ENCODE measurements around the gene ATP5F1D.
"Not testable (repeated sequence)": the region's sequence is repeated elsewhere in the genome, so short reads cannot be mapped to it uniquely, and the experiment has no call there.

Gene ATP5F1D

DNA sequence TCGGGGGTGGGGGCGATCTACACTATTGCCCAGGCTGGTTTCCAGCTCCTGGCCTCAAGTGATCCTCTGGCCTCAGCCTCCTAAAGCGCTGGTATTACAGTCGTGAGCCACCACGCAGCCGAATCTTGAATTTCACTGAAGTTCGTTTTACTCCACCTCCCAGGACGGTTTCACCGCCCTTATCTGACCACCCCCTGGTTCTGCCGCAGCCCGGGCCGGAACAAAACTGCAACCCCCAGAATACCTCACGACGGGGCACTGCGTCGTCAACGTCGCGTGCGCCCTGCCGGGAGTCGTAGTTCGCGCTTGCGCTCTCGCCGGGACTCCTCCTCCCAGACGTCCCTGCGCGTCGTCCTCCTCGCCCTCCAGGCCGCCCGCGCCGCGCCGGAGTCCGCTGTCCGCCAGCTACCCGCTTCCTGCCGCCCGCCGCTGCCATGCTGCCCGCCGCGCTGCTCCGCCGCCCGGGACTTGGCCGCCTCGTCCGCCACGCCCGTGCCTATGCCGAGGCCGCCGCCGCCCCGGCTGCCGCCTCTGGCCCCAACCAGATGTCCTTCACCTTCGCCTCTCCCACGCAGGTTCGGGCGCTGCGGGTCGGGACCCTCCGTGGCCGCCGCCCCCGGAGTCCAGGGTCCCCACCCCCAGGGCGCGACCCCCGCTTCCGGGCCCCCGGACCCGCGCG, at the start of gene ATP5F1D:
Gene ATP5F1D, plus strand, starts transcription at position 335 of the 679 bp plus-strand sequence. Its CDS starts 100 bp downstream, at position 435.
- peak; percentile 95 for DNase-seq
- CTCF ChIA-PET: interaction anchor here (1.1 to 7.7 kb wide), 5 partner anchors 25 to 318 kb away, joined by 4 to 295 read pairs (median 5); partner anchors contain the start of genes CIRBP and WDR18
- peak within 1 kb of the TSS; percentile 88 for H3K27ac Mint-ChIP-seq
- H3K4me1 Mint-ChIP-seq: peaks cover 48% of the 10 kb centered on the region
- peaks cover 33% of the 10 kb centered on the region for H3K27me3 Mint-ChIP-seq
- H3K36me3 Mint-ChIP-seq: peaks cover 7% of the 10 kb centered on the region
- H3K4me3 Mint-ChIP-seq: peak within 1 kb of the TSS; percentile 78
- no peaks in the 10 kb centered on the region for H3K9me3 Mint-ChIP-seq

DNA sequence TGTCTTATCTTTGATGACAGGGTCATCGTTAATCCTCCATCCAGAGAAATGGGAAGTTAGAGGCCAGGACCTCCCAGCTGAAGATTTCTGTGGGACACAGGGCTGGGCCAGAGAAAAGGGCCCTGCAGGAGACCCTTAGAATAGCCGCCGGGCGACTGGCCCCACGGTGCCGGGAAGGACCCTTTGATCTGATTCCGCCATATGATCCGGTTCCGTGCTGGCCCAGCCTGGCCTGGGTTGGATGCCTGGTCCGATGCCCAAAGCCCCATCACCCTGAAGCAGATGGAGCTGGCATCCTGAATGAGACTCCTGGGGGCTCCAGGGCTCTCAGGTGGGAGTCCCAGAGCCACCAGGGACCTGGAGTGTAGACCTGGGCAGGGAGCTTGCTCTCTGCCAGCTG, 42.0 kb upstream of the ATP5F1D start:
- DNase-seq: no peak
- Mint-ChIP-seq H3K4me3 (no peak overlapping the region), H3K4me1 (peaks cover 18% of the 10 kb centered on the region), H3K36me3 (no peaks in the 10 kb centered on the region), H3K27ac (no peak overlapping the region), H3K9me3 (no peaks in the 10 kb centered on the region), H3K27me3 (no peaks in the 10 kb centered on the region)
- CTCF ChIA-PET: interaction anchor here (0.8 to 1.2 kb wide), 2 partner anchors 41 to 86 kb away, joined by 3 to 4 read pairs; no protein-coding TSS in a partner anchor

GRCh38 chr19:1200614-1201013, 40.9 kb upstream of the ATP5F1D start:
- not testable (repeated sequence) for H3K27ac Mint-ChIP-seq, H3K9me3 Mint-ChIP-seq, H3K36me3 Mint-ChIP-seq, H3K27me3 Mint-ChIP-seq, DNase-seq, H3K4me3 Mint-ChIP-seq
- H3K4me1 Mint-ChIP-seq: peaks cover 24% of the 10 kb centered on the region
- CTCF ChIA-PET: interaction anchor here (0.7 to 1.2 kb wide), 3 partner anchors 43 to 193 kb away, joined by 3 to 4 read pairs (median 3); no protein-coding TSS in a partner anchor

DNA sequence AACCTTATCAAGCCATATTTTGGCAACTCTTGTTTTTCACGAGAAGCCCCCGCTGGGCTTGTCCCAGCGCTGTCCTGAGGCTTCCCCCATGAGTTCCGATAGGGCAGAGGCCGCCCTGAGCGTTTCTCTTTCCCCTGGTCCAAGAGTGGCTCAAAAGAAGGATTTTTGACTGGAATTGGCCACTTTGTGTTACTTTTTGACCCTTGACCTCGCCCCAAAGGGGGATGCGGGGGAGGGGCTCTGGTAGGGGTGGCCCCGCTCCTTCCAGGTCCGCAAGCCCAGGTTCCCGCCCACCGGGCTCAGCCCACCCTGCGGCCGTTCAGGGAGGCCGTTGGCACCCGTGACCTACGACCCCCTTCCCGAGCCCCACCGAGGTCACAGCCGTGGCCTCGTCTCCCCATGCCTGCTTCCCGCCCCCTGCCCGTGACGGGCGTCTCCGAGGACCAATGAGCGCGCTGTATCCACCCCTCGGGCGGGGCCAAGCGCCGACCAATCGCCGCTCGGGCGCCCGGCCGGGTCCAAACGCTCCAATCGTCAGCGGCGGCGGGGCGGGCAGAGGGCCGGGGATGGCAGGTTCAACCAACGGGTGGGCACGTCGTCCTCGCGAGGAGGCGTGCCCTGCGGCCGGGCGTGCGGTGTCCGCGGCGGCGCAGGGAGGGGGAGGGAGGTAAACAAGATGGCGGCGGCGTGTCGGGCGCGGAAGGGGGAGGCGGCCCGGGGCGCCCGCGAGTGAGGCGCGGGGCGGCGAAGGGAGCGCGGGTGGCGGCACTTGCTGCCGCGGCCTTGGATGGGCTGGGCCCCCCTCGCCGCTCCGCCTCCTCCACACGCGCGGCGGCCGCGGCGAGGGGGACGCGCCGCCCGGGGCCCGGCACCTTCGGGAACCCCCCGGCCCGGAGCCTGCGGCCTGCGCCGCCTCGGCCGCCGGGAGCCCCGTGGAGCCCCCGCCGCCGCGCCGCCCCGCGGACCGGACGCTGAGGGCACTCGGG, 36.1 kb upstream of the ATP5F1D start, which contains the start of gene STK11:
Gene STK11, plus strand, starts transcription at position 665 of the 986 bp plus-strand sequence. CDS start 1,136 bp downstream, outside the sequence.
- Mint-ChIP-seq H3K4me1 (peaks cover 46% of the 10 kb centered on the region), H3K4me3 (peak within 1 kb of the TSS; percentile 95), H3K36me3 (peaks cover 18% of the 10 kb centered on the region), H3K9me3 (no peaks in the 10 kb centered on the region), H3K27me3 (no peaks in the 10 kb centered on the region), H3K27ac (peak within 1 kb of the TSS; percentile 94)
- DNase-seq: peak; percentile 99
- CTCF ChIA-PET: no interaction called here

DNA sequence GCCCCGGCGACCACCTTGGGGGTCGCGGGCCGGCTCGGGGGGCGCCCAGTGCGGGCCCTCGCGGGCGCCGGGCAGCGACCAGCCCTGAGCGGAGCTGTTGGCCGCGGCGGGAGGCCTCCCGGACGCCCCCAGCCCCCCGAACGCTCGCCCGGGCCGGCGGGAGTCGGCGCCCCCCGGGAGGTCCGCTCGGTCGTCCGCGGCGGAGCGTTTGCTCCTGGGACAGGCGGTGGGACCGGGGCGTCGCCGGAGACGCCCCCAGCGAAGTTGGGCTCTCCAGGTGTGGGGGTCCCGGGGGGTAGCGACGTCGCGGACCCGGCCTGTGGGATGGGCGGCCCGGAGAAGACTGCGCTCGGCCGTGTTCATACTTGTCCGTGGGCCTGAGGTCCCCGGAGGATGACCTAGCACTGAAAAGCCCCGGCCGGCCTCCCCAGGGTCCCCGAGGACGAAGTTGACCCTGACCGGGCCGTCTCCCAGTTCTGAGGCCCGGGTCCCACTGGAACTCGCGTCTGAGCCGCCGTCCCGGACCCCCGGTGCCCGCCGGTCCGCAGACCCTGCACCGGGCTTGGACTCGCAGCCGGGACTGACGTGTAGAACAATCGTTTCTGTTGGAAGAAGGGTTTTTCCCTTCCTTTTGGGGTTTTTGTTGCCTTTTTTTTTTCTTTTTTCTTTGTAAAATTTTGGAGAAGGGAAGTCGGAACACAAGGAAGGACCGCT, 35.2 kb upstream of the ATP5F1D start:
- Mint-ChIP-seq H3K36me3 (peaks cover 20% of the 10 kb centered on the region), H3K27me3 (no peaks in the 10 kb centered on the region), H3K27ac (peak overlapping the region; percentile 94), H3K4me3 (peak overlapping the region; percentile 95), H3K4me1 (peaks cover 49% of the 10 kb centered on the region), H3K9me3 (no peaks in the 10 kb centered on the region)
- no peak for DNase-seq
- CTCF ChIA-PET: no interaction called here

GRCh38 chr19:1206864-1207450, 34.6 kb upstream of the ATP5F1D start:
- no peaks in the 10 kb centered on the region for H3K9me3 Mint-ChIP-seq
- H3K27ac Mint-ChIP-seq: peak overlapping the region; percentile 94
- H3K27me3 Mint-ChIP-seq: no peaks in the 10 kb centered on the region
- H3K36me3 Mint-ChIP-seq: peaks cover 24% of the 10 kb centered on the region
- peaks cover 55% of the 10 kb centered on the region for H3K4me1 Mint-ChIP-seq
- CTCF ChIA-PET: no interaction called here
- peak; percentile 52 for DNase-seq
- peak overlapping the region; percentile 95 for H3K4me3 Mint-ChIP-seq

DNA sequence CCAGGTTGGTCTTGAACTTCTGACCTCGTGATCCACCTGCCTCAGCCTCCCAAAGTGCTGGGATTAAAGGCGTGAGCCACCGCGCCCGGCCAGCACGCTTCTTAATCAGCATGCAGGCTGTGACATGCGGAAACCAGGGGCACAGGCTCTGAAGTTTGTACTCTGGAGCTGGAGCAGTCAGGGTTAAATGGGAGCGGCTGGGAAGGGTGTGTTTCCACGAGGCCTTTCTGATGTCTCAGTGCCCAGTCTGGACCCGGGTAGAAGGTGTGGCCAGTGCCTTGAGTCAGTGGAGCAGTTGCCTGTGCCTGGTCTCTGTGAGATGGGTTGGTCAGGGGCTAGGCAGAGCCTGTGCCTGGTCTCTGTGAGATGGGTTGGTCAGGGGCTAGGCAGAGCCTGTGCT, 32.7 kb upstream of the ATP5F1D start:
- H3K27me3 Mint-ChIP-seq, H3K9me3 Mint-ChIP-seq, DNase-seq, CTCF ChIA-PET: not testable (repeated sequence)
- peaks cover 31% of the 10 kb centered on the region for H3K36me3 Mint-ChIP-seq
- peak overlapping the region; percentile 52 for H3K27ac Mint-ChIP-seq
- peak overlapping the region; percentile 31 for H3K4me3 Mint-ChIP-seq
- peaks cover 51% of the 10 kb centered on the region for H3K4me1 Mint-ChIP-seq

DNA sequence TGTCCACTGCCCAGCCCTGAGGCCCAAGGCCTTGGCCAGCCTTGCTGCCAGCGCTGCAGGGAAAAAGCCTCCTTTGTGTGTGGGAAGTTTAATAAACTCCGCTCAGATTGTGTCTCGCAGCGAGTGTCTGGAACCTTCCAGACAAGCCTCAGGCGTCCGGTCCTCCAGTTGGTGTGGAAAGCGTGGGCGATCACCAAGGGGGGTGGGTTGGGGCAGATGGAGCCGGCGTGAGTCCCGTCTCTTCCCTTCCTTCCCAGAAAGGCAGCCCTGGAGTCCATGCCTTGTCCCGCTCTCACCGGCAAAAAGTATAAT, 31.4 kb upstream of the ATP5F1D start:
- Mint-ChIP-seq H3K27me3 (no peaks in the 10 kb centered on the region), H3K9me3 (no peaks in the 10 kb centered on the region), H3K4me1 (peaks cover 46% of the 10 kb centered on the region), H3K36me3 (peaks cover 34% of the 10 kb centered on the region), H3K27ac (no peak overlapping the region), H3K4me3 (no peak overlapping the region)
- CTCF ChIA-PET: interaction anchor here (1.3 kb wide), 1 partner anchor 99 kb away, joined by 3 read pairs; no protein-coding TSS in a partner anchor
- DNase-seq: no peak

- Mint-ChIP-seq H3K27me3 (no peaks in the 10 kb centered on the region), H3K4me3 (no peak overlapping the region)
- CTCF ChIA-PET: interaction anchor here (0.6 to 1.1 kb wide), 2 partner anchors 25 to 98 kb away, joined by 3 to 4 read pairs; no protein-coding TSS in a partner anchor
Observed at GRCh38 chr19:1211494-1212234, 29.9 kb upstream of the ATP5F1D start.

DNA sequence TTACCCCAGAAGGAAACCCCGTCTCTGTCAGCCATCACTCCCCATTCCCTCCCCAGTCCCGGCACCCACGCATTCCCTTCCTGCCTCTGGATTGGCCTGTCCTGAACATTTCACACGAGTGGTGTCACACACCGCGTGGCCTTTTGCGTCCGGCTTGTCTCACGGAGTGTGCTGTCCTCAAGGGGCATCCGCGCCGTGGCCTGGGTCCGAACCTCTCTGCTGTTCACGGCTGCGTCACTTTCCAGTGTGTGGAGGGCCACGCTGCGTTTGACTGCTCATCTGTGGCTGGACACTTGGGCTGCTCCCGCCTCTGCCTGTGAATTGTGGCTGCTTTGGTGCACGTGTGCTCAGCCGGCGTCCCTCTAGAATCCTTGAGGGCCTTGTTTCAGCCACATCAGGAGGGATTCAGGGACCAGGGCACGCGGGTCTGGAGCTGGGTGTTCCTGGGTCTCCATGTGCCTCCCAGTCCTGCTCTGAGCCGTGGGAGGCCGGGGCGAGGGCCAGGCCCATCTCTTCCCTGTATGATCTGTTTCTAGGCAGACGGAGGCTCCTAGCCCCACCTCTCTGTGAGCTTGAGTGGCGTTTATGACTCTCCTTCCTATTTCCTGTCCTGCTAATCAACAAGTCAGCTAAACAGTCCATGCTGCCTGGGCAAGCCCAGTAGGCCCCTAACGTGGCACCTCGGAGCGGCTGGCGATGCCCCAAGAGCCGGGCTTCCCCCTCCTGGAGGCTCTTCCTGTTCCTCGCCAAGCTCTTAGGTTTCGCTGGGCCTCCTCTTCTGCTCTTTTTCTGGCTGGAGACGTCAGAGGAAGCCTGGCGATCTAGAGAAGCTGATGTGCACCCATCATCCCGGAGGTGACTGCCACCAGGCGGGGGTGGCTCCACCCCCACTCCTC, 27.9 kb upstream of the ATP5F1D start:
- Mint-ChIP-seq H3K27ac (peak overlapping the region; percentile 95), H3K27me3 (no peaks in the 10 kb centered on the region), H3K9me3 (no peaks in the 10 kb centered on the region), H3K4me3 (peak overlapping the region; percentile 61), H3K4me1 (peaks cover 43% of the 10 kb centered on the region), H3K36me3 (peaks cover 24% of the 10 kb centered on the region)
- DNase-seq: peak; percentile 72
- CTCF ChIA-PET: interaction anchor here (1.0 to 1.3 kb wide), 5 partner anchors 9 to 350 kb away, joined by 3 to 6 read pairs (median 3); no protein-coding TSS in a partner anchor

More at GRCh38 chr19:1211494-1212234, 29.9 kb upstream of the ATP5F1D start:
- Mint-ChIP-seq H3K36me3 (peaks cover 35% of the 10 kb centered on the region), H3K4me1 (peaks cover 48% of the 10 kb centered on the region), H3K27ac (peak overlapping the region; percentile 78), H3K9me3 (no peaks in the 10 kb centered on the region)
- DNase-seq: no peak

DNA sequence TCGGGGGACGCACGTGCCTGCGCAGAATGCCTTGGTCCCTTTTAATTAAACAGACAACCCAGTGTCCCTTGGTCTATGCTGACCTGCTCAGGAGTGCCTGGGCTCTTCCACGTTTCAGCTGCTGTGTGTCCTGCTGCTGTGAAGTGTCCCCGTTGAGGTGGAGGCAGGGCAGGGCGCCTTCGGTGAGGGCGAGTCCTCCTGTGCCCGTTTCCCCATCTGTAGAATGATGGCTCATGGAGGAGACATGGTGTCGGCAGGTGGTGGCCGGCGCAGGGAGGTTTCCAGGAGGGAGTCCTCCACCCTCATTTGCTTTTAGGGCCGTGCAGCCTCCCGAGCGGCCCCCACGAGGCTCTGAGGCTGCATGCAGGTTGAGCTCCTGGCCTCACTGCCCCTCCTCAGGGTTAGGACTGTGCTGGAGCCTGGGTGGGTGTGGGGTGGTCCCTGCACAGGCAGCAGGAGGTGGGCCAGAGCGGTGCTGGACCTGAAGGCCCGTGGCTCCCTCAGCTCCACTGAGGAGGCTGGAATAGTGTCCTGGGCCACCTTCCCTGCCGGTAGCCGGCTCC, 27.2 kb upstream of the ATP5F1D start:
- DNase-seq: no peak
- H3K4me3 Mint-ChIP-seq: peak overlapping the region; percentile 61
- H3K27me3 Mint-ChIP-seq: no peaks in the 10 kb centered on the region
- CTCF ChIA-PET: interaction anchor here (1.0 to 1.3 kb wide), 5 partner anchors 8 to 351 kb away, joined by 3 to 6 read pairs (median 3); no protein-coding TSS in a partner anchor
- H3K4me1 Mint-ChIP-seq: peaks cover 39% of the 10 kb centered on the region
- H3K9me3 Mint-ChIP-seq: no peaks in the 10 kb centered on the region
- H3K27ac Mint-ChIP-seq: peak overlapping the region; percentile 95
- peaks cover 24% of the 10 kb centered on the region for H3K36me3 Mint-ChIP-seq

All from activated naive CD4-positive, alpha-beta T cell treated with anti-CD3 and anti-CD28 coated beads, Interleukin-2, amount 10 ng/mL, durations not matched to agents 7 days and 5 days (primary cell).